Smooth muscle cell (in vitro differentiated cells): ENCODE data around the gene TRMU. TPM values are rescaled to one million over a fixed set of nuclear protein-coding genes. Genes with fewer than 3 reads are reported as not detected.

ENCODE experiments used
- DNase-seq: peaks from one replicate; lab custom pipeline; 2025; ENCODE audit not compliant: unreplicated experiment; lab: John Stamatoyannopoulos, UW
- H2AFZ ChIP-seq: fragments of 200-600 bp; sonication (generic); 2 replicates; pipeline ENCODE4 v1.6.0; 2016; ENCODE audit warnings: antibody characterized with exemption, low read depth, mild to moderate bottlenecking
- H3F3A ChIP-seq: fragments of 200-600 bp; sonication (generic); 2 replicates; pipeline ENCODE4 v1.6.0; 2017; ENCODE audit warnings: antibody characterized with exemption, low read depth
- H3K27ac ChIP-seq: fragments of 200-600 bp; sonication (generic); 2 replicates; pipeline ENCODE4 v1.5.1; 2016; ENCODE audit warnings: low read depth, mild to moderate bottlenecking
- H3K27me3 ChIP-seq: fragments of 200-600 bp; sonication (generic); 2 replicates; pipeline ENCODE4 v1.6.1; 2016; ENCODE audit warnings: low read depth, mild to moderate bottlenecking
- H3K36me3 ChIP-seq: fragments of 200-600 bp; sonication (generic); 2 replicates; pipeline ENCODE4 v1.5.1; 2016; ENCODE audit warnings: low read depth
- H3K4me1 ChIP-seq: fragments of 200-600 bp; sonication (generic); 2 replicates; pipeline ENCODE4 v1.5.1; 2016; ENCODE audit warnings: low read depth
- H3K4me2 ChIP-seq: fragments of 200-600 bp; sonication (generic); 2 replicates; pipeline ENCODE4 v1.6.0; 2016; ENCODE audit warnings: mild to moderate bottlenecking
- H3K4me3 ChIP-seq: fragments of 200-600 bp; sonication (generic); 2 replicates; pipeline ENCODE4 v1.5.1; 2016; ENCODE audit warnings: mild to moderate bottlenecking
- H3K79me2 ChIP-seq: fragments of 200-600 bp; sonication (generic); 2 replicates; pipeline ENCODE4 v1.6.0; 2016; ENCODE audit warnings: low read depth, mild to moderate bottlenecking
- H3K9ac ChIP-seq: fragments of 200-600 bp; sonication (generic); 2 replicates; pipeline ENCODE4 v1.6.0; 2016; ENCODE audit warnings: low read depth
- H3K9me3 ChIP-seq: fragments of 200-600 bp; sonication (generic); replicated peaks from 2 replicates; pipeline ENCODE4 v1.5.1; 2016; ENCODE audit warnings: low read depth
- H4K20me1 ChIP-seq: fragments of 200-600 bp; sonication (generic); 2 replicates; pipeline ENCODE4 v1.6.0; 2016; ENCODE audit warnings: low read depth
- CTCF ChIP-seq: fragments of 200-600 bp; sonication (generic); IDR thresholded peaks from 2 replicates; pipeline ENCODE4 v1.5.1; 2017; ENCODE audit warnings: borderline replicate concordance, mild to moderate bottlenecking, antibody characterized with exemption; ENCODE audit not compliant: insufficient read depth, poor library complexity, severe bottlenecking
- WGBS: methylation state at CpG from one replicate; pipeline ENCODE4 v1.1.7; 2016; ENCODE audit warnings: low lambda C conversion rate; 5-methylcytosine and 5-hydroxymethylcytosine counted together
- polyA plus RNA-seq: library from polyadenylated mRNA; unstranded; fragments of >200 nt; fragmentation: Nextera tagmentation; extraction: Ambion mirVana; gene quantifications from 2 replicates; pipeline ENCODE4 v1.2.1, GENCODE V29; 2016
- total RNA-seq: library from RNA; depleted of rRNA; stranded (reverse); fragments of >200 nt; gene quantifications from 2 replicates; pipeline ENCODE4 v1.2.3, GENCODE V29; 2014

The TRMU gene
- total and polyA plus RNA-seq, 2 experiments from 2014 or later = 15.8 to 20.5 TPM

GRCh38 chr22:46397514-46397913 is 62.0 kb downstream of the TRMU start:
- H3K9ac ChIP-seq = no peak overlapping the region
- H3F3A ChIP-seq = no peaks in the 10 kb centered on the region
- no peak for TF ChIP-seq CTCF

GRCh38 chr22:46397951-46398350 is 62.4 kb downstream of the TRMU start:
- no peak overlapping the region for H3K4me2 ChIP-seq
- no peak overlapping the region for H2AFZ ChIP-seq
- H3K36me3 ChIP-seq = no peaks in the 10 kb centered on the region
- H3K27me3 ChIP-seq = no peaks in the 10 kb centered on the region
- no peaks in the 10 kb centered on the region for H3K4me1 ChIP-seq
- no peaks in the 10 kb centered on the region for H3K9me3 ChIP-seq
- WGBS = 91% methylated on average over 12 of the region's 19 CpGs
- no peaks in the 10 kb centered on the region for H3K79me2 ChIP-seq
- no peak overlapping the region for H3K27ac ChIP-seq
- TF ChIP-seq CTCF = no peak
- no peaks in the 10 kb centered on the region for H3F3A ChIP-seq
- H4K20me1 ChIP-seq = no peaks in the 10 kb centered on the region
- DNase-seq = no peak
- no peak overlapping the region for H3K4me3 ChIP-seq
- no peak overlapping the region for H3K9ac ChIP-seq

More at GRCh38 chr22:46397514-46397913, 62.0 kb downstream of the TRMU start:
- H3K27ac ChIP-seq = no peak overlapping the region
- H3K36me3 ChIP-seq = no peaks in the 10 kb centered on the region
- no peak overlapping the region for H3K4me3 ChIP-seq
- 95% methylated on average over 18 of the region's 18 CpGs for WGBS
- H2AFZ ChIP-seq = no peak overlapping the region
- no peak overlapping the region for H3K4me2 ChIP-seq
- H3K79me2 ChIP-seq = no peaks in the 10 kb centered on the region
- no peaks in the 10 kb centered on the region for H3K9me3 ChIP-seq
- no peak for DNase-seq
- no peaks in the 10 kb centered on the region for H4K20me1 ChIP-seq
- H3K4me1 ChIP-seq = no peaks in the 10 kb centered on the region
- H3K27me3 ChIP-seq = no peaks in the 10 kb centered on the region

- H2AFZ ChIP-seq = no peak overlapping the region
- WGBS = 92% methylated on average over 16 of the region's 16 CpGs
- H3K79me2 ChIP-seq = no peaks in the 10 kb centered on the region
- no peak for DNase-seq
- H3K9me3 ChIP-seq = no peaks in the 10 kb centered on the region
- H3K4me2 ChIP-seq = no peak overlapping the region
- H3K4me3 ChIP-seq = no peak overlapping the region
- H3K36me3 ChIP-seq = no peaks in the 10 kb centered on the region
- no peak overlapping the region for H3K9ac ChIP-seq
- no peaks in the 10 kb centered on the region for H3K4me1 ChIP-seq
- no peaks in the 10 kb centered on the region for H3K27me3 ChIP-seq
- no peaks in the 10 kb centered on the region for H4K20me1 ChIP-seq
- no peaks in the 10 kb centered on the region for H3F3A ChIP-seq
- no peak for TF ChIP-seq CTCF
- no peak overlapping the region for H3K27ac ChIP-seq
Observed at GRCh38 chr22:46399251-46400024, 63.9 kb downstream of the TRMU start.

GRCh38 chr22:46401370-46401769 is 65.9 kb downstream of the TRMU start:
- Histone ChIP-seq H2AFZ (no peak overlapping the region), H3F3A (no peaks in the 10 kb centered on the region), H3K9me3 (no peaks in the 10 kb centered on the region), H3K4me2 (no peak overlapping the region), H3K4me1 (no peaks in the 10 kb centered on the region), H3K27me3 (no peaks in the 10 kb centered on the region), H4K20me1 (no peaks in the 10 kb centered on the region), H3K79me2 (no peaks in the 10 kb centered on the region), H3K36me3 (no peaks in the 10 kb centered on the region), H3K9ac (no peak overlapping the region), H3K27ac (no peak overlapping the region), H3K4me3 (no peak overlapping the region)
- WGBS = 96% methylated on average over 10 of the region's 10 CpGs
- no peak for DNase-seq
- no peak for TF ChIP-seq CTCF
